DMS153 treated with DMSO at 0.1 percent for 48 hours (cell line): Measurements from ENCODE around the gene MRPL54.
"Not testable (repeated sequence)": the region's sequence is repeated elsewhere in the genome, so short reads cannot be mapped to it uniquely, and the experiment has no call there.

Experiments
- DNase-seq: peaks from one replicate; lab custom pipeline; 2025; ENCODE audit not compliant: unreplicated experiment; lab: John Stamatoyannopoulos, UW

MRPL54 gene

GRCh38 chr19:3808420-3809143 is 46.1 kb downstream of the MRPL54 start:
- no peak for DNase-seq

GRCh38 chr19:3809881-3810707 is 47.6 kb downstream of the MRPL54 start:
- DNase-seq, result no peak

- DNase-seq, result no peak
These were observed 48.4 kb downstream of the MRPL54 start for GRCh38 chr19:3810708-3811355.

GRCh38 chr19:3813473-3814392 is 51.3 kb downstream of the MRPL54 start:
- DNase-seq, result no peak

- DNase-seq, result no peak
These were observed 52.2 kb downstream of the MRPL54 start for GRCh38 chr19:3814648-3815047.

- not testable (repeated sequence) for DNase-seq
These were observed 53.7 kb downstream of the MRPL54 start for GRCh38 chr19:3816148-3816547.

- DNase-seq, result no peak
These were observed 54.2 kb downstream of the MRPL54 start for GRCh38 chr19:3816566-3817218.
